GM10266 (cell line): Measurements from ENCODE around the gene ITLN2.

Source experiments
- DNase-seq: peaks from one replicate; pipeline ENCODE4 v3.0.0; 2012; ENCODE audit errors: extremely low spot score
- CTCF ChIP-seq: IDR thresholded peaks from 2 replicates; pipeline ENCODE4 v1.5.1; 2012; ENCODE audit warnings: mild to moderate bottlenecking, low read depth; ENCODE audit not compliant: control insufficient read depth, insufficient read depth; ENCODE audit errors: missing control alignments

Gene ITLN2

GRCh38 chr1:160954158-160955104 lies at the start of gene ITLN2:
Gene ITLN2, minus strand, starts transcription at chr1:160954809. Its CDS starts 68 bp downstream, at chr1:160954741.
- peak; percentile 72 for DNase-seq
- TF ChIP-seq CTCF: peak; percentile 80

GRCh38 chr1:161001525-161001924 lies 46.9 kb upstream of the ITLN2 start:
- no peak for TF ChIP-seq CTCF
- no peak for DNase-seq

GRCh38 chr1:161000736-161001480 lies 46.3 kb upstream of the ITLN2 start:
- no peak for DNase-seq
- TF ChIP-seq CTCF: no peak

- DNase-seq: no peak
- no peak for TF ChIP-seq CTCF
These were observed 44.8 kb upstream of the ITLN2 start for GRCh38 chr1:160999376-160999775.

- TF ChIP-seq CTCF: peak; percentile 71
- DNase-seq: peak; percentile 61
These were observed 42.9 kb upstream of the ITLN2 start for GRCh38 chr1:160997323-160998038.

- no peak for DNase-seq
These were observed 41.6 kb upstream of the ITLN2 start for GRCh38 chr1:160996178-160996577.

More at GRCh38 chr1:160996178-160996577, 41.6 kb upstream of the ITLN2 start:
- no peak for TF ChIP-seq CTCF
